Muscle of leg (tissue), 11 donors: ENCODE results near the gene PROB1. TPM values are rescaled to one million over a fixed set of nuclear protein-coding genes. Genes with fewer than 3 reads are reported as not detected.
A peak's percentile ranks its signal among the peaks of the same experiment; 100 is the strongest.

Experiments
- DNase-seq: peaks from one replicate; pipeline ENCODE4 v3.0.0; 2013
- H3K27ac ChIP-seq: one replicate; pipeline ENCODE4 v1.5.1; 2013; ENCODE audit warnings: mild to moderate bottlenecking, low read length, control low read depth
- H3K27me3 ChIP-seq: one replicate; pipeline ENCODE4 v1.6.1; 2013; ENCODE audit warnings: low read length; ENCODE audit not compliant: control insufficient read depth, insufficient read depth
- H3K36me3 ChIP-seq: one replicate; pipeline ENCODE4 v1.6.1; 2013; ENCODE audit warnings: low read length; ENCODE audit not compliant: control insufficient read depth, insufficient read depth
- H3K4me1 ChIP-seq: one replicate; pipeline ENCODE4 v1.6.1; 2013; ENCODE audit warnings: low read length; ENCODE audit not compliant: control insufficient read depth, insufficient read depth
- H3K4me3 ChIP-seq: one replicate; pipeline ENCODE4 v1.5.1; 2013; ENCODE audit warnings: low read length, control low read depth
- H3K9me3 ChIP-seq: replicated peaks from 2 replicates; pipeline ENCODE4 v1.6.1; 2013; ENCODE audit warnings: low read depth, low read length; ENCODE audit not compliant: control insufficient read depth
- WGBS: methylation state at CpG from one replicate; pipeline ENCODE4 v1.1.5; 2013; ENCODE audit warnings: missing lambda C conversion rate; ENCODE audit not compliant: insufficient coverage; 5-methylcytosine and 5-hydroxymethylcytosine counted together
- polyA plus RNA-seq, 8 donors: library from polyadenylated mRNA; unstranded; fragments of 120-200 nt; gene quantifications; one replicate each; pipeline versions ENCODE4 v1.2.1 to v1.2.3, GENCODE V29; 2013; ENCODE audit warnings: inconsistent platforms in 1 of 8, low replicate concordance in 1 of 8; ENCODE audit not compliant: insufficient read length in 8 of 8, insufficient read depth in 1 of 8
- total RNA-seq: library from RNA; stranded (reverse); fragments of 120-200 nt; gene quantifications from one replicate; pipeline ENCODE4 v1.2.4, GENCODE V29; 2013

Gene PROB1
- total and polyA plus RNA-seq, 9 donors, result 18.8 to 54.2 (median 36.9) TPM

GRCh38 chr5:139403787-139404483, 9.0 kb upstream of the PROB1 start, which contains the start of gene SPATA24:
SPATA24 (minus strand) TSS chr5:139404089; CDS start chr5:139404060, 29 bp downstream.
- 0% methylated on average over 39 of the region's 41 CpGs for WGBS

DNA sequence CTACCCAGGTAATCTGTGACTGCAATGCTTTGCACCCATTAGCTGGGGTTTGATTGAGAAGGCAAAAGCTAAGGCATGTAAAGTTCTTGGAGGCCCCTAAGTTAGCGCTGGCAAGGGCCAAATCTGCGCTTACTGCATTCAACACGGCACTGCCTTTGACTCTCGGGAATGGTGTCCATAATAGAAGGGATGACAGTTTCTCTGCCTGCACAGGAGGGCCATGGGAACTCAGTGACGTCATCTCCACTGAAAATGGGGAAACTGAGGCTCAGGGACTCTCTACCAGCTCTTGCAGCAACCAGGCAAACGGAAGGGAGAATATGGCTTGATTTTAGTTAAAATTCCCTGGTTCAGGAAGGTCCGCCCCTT, 8.5 kb upstream of the PROB1 start:
- Histone ChIP-seq H3K27me3 (no peaks in the 10 kb centered on the region), H3K27ac (peak overlapping the region; percentile 97), H3K4me1 (peaks cover 14% of the 10 kb centered on the region), H3K36me3 (peaks cover 7% of the 10 kb centered on the region), H3K9me3 (no peaks in the 10 kb centered on the region), H3K4me3 (peak overlapping the region; percentile 46)
- DNase-seq, result no peak
- 28% methylated on average over 5 of the region's 7 CpGs for WGBS

More at GRCh38 chr5:139403787-139404483, 9.0 kb upstream of the PROB1 start, which contains the start of gene SPATA24:
- peaks cover 7% of the 10 kb centered on the region for H3K36me3 ChIP-seq
- DNase-seq, result peak; percentile 99
- peak within 1 kb of the TSS; percentile 97 for H3K27ac ChIP-seq
- H3K27me3 ChIP-seq, result no peaks in the 10 kb centered on the region
- H3K4me1 ChIP-seq, result peaks cover 14% of the 10 kb centered on the region
- peak within 1 kb of the TSS; percentile 46 for H3K4me3 ChIP-seq
- no peaks in the 10 kb centered on the region for H3K9me3 ChIP-seq

DNA sequence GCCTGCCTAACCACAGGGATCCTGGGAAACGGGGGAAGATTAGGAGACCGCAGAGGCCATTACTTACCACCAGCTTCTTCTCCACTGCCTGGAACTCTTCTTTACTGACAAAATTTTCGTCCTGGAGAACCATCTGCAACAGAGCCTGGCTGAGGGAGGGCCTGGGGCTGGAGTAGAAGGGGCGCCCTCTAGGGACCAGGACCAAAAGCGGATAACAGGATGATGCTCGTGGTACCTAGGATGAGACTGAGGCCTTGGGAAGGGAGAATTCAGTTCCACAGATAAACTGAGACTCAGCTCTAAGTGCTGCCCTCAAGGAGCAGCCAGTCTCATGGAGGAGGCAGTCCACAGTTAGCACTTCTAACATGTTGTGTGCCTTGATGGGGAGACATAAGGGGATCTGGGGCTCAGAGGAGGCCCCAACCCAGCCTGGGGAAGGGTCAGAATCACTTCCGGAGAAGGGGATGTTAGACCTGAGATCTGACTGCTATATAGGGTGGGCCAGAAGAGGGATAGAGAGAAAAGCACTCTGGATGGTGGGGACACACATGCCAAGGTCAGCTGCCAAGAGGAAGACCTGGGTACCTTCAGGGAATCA, 7.8 kb upstream of the PROB1 start:
- WGBS, result 48% methylated on average over 5 of the region's 7 CpGs
- Histone ChIP-seq H3K9me3 (no peaks in the 10 kb centered on the region), H3K4me3 (no peak overlapping the region), H3K4me1 (peaks cover 14% of the 10 kb centered on the region), H3K27me3 (no peaks in the 10 kb centered on the region), H3K36me3 (peaks cover 7% of the 10 kb centered on the region), H3K27ac (peak overlapping the region; percentile 97)
- no peak for DNase-seq

GRCh38 chr5:139401546-139401945, 6.6 kb upstream of the PROB1 start:
- WGBS, result 88% methylated on average over 5 of the region's 10 CpGs
- H3K36me3 ChIP-seq, result peaks cover 7% of the 10 kb centered on the region
- H3K27me3 ChIP-seq, result no peaks in the 10 kb centered on the region
- H3K4me1 ChIP-seq, result peaks cover 22% of the 10 kb centered on the region
- H3K9me3 ChIP-seq, result no peaks in the 10 kb centered on the region
- DNase-seq, result no peak
- no peak overlapping the region for H3K27ac ChIP-seq
- H3K4me3 ChIP-seq, result no peak overlapping the region

- peaks cover 7% of the 10 kb centered on the region for H3K36me3 ChIP-seq
- H3K9me3 ChIP-seq, result no peaks in the 10 kb centered on the region
- peaks cover 39% of the 10 kb centered on the region for H3K4me1 ChIP-seq
- DNase-seq, result no peak
- 89% methylated on average over 3 of the region's 6 CpGs for WGBS
- H3K27me3 ChIP-seq, result peaks cover 12% of the 10 kb centered on the region
- H3K27ac ChIP-seq, result no peak overlapping the region
- H3K4me3 ChIP-seq, result no peak overlapping the region
Measured at GRCh38 chr5:139399501-139400121, 4.7 kb upstream of the PROB1 start.

DNA sequence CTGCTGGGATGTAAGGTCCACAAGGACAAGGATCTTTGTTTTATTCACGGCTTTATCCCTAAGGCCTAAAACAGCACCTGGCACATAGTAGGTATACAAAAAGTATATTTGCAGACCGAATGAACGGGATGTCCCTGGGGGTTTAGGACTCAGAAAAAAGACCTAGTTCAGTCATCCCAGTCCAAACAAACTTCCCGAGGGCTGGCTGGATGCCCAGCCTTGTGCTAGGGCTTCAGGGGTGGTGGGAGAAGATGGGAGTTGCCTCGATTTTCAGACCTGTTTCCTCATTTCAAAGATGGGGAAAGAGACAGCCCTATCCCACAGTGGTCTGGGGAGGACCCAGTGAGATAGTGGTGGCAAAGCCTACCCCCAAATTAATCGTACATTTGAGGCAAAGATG, 3.0 kb upstream of the PROB1 start:
- Histone ChIP-seq H3K27me3 (peaks cover 29% of the 10 kb centered on the region), H3K9me3 (no peaks in the 10 kb centered on the region), H3K27ac (no peak overlapping the region), H3K4me3 (no peak overlapping the region), H3K4me1 (peaks cover 43% of the 10 kb centered on the region), H3K36me3 (peaks cover 11% of the 10 kb centered on the region)
- no CpG with 5 or more reads among the region's 6 CpGs for WGBS
- DNase-seq, result no peak

GRCh38 chr5:139396691-139397090, 1.8 kb upstream of the PROB1 start:
- DNase-seq, result no peak
- Histone ChIP-seq H3K4me3 (no peak overlapping the region), H3K27me3 (peaks cover 38% of the 10 kb centered on the region), H3K27ac (peak overlapping the region; percentile 91), H3K36me3 (peaks cover 14% of the 10 kb centered on the region), H3K4me1 (peaks cover 50% of the 10 kb centered on the region), H3K9me3 (no peaks in the 10 kb centered on the region)
- 89% methylated on average over 3 of the region's 8 CpGs for WGBS

GRCh38 chr5:139395844-139396640, 1.1 kb upstream of the PROB1 start:
- H3K27ac ChIP-seq, result peak overlapping the region; percentile 91
- DNase-seq, result peak; percentile 73

GRCh38 chr5:139394123-139394653, 716 bp downstream of the PROB1 start:
- Histone ChIP-seq H3K4me1 (peaks cover 57% of the 10 kb centered on the region), H3K4me3 (peak overlapping the region; percentile 66), H3K27me3 (peaks cover 39% of the 10 kb centered on the region), H3K27ac (peak overlapping the region; percentile 87), H3K36me3 (peaks cover 15% of the 10 kb centered on the region), H3K9me3 (no peaks in the 10 kb centered on the region)
- DNase-seq, result peak; percentile 52
- under 1% methylated on average over 61 of the region's 62 CpGs for WGBS

More at GRCh38 chr5:139395844-139396640, 1.1 kb upstream of the PROB1 start:
- Histone ChIP-seq H3K9me3 (no peaks in the 10 kb centered on the region), H3K27me3 (peaks cover 39% of the 10 kb centered on the region), H3K4me3 (peak overlapping the region; percentile 66), H3K36me3 (peaks cover 10% of the 10 kb centered on the region), H3K4me1 (peaks cover 57% of the 10 kb centered on the region)
- 81% methylated on average over 6 of the region's 8 CpGs for WGBS
